GM04504 (cell line): Measurements from ENCODE around the gene IRF3.
A peak's percentile ranks its signal among the peaks of the same experiment; 100 is the strongest.
"Not testable (repeated sequence)": the region's sequence is repeated elsewhere in the genome, so short reads cannot be mapped to it uniquely, and the experiment has no call there.

Experiments used
- DNase-seq: peaks from one replicate; pipeline ENCODE4 v3.0.0-alpha.2; 2012; ENCODE audit warnings: low read depth

The IRF3 gene

GRCh38 chr19:49645592-49645991 is 20.1 kb downstream of the IRF3 start:
- no peak for DNase-seq

- DNase-seq = no peak
Measured at GRCh38 chr19:49643466-49643865, 22.2 kb downstream of the IRF3 start.

- DNase-seq = no peak
Measured at GRCh38 chr19:49642492-49643035, 23.1 kb downstream of the IRF3 start.

- peak; percentile 99 for DNase-seq
Measured at GRCh38 chr19:49641688-49642491, 23.8 kb downstream of the IRF3 start, which contains the start of gene SCAF1. SCAF1 (plus strand) TSS chr19:49642209; CDS start chr19:49645027, 2,818 bp downstream.

- peak; percentile 100 for DNase-seq
Measured at GRCh38 chr19:49640113-49640898, 25.4 kb downstream of the IRF3 start, which contains the start of gene RRAS. RRAS (minus strand) TSS chr19:49640143; CDS start chr19:49640098, 45 bp downstream.

- DNase-seq = no peak
Measured at GRCh38 chr19:49639401-49640112, 26.1 kb downstream of the IRF3 start.

GRCh38 chr19:49637821-49638738 is 27.6 kb downstream of the IRF3 start:
- peak; percentile 66 for DNase-seq

- DNase-seq = no peak
Measured at GRCh38 chr19:49636233-49636932, 29.3 kb downstream of the IRF3 start.

GRCh38 chr19:49635530-49636232 is 30.0 kb downstream of the IRF3 start:
- DNase-seq = no peak

- not testable (repeated sequence) for DNase-seq
Measured at GRCh38 chr19:49633273-49633672, 32.4 kb downstream of the IRF3 start.

- no peak for DNase-seq
Measured at GRCh38 chr19:49632576-49632975, 33.1 kb downstream of the IRF3 start.

GRCh38 chr19:49631610-49632192 is 34.0 kb downstream of the IRF3 start:
- DNase-seq = no peak

GRCh38 chr19:49631014-49631588 is 34.6 kb downstream of the IRF3 start:
- no peak for DNase-seq

- DNase-seq = no peak
Measured at GRCh38 chr19:49629659-49630058, 36.0 kb downstream of the IRF3 start.

GRCh38 chr19:49626226-49626625 is 39.4 kb downstream of the IRF3 start:
- DNase-seq = no peak

- DNase-seq = no peak
Measured at GRCh38 chr19:49624967-49625910, 40.4 kb downstream of the IRF3 start.

- DNase-seq = not testable (repeated sequence)
Measured at GRCh38 chr19:49617860-49618259, 47.8 kb downstream of the IRF3 start.

GRCh38 chr19:49616945-49617344 is 48.7 kb downstream of the IRF3 start:
- DNase-seq = no peak
